ENCODE measurements around the gene LOXL1.
"Not testable (repeated sequence)": the region's sequence is repeated elsewhere in the genome, so short reads cannot be mapped to it uniquely, and the experiment has no call there.

Gene LOXL1

GRCh38 chr15:73975440-73976125 lies 49.3 kb downstream of the LOXL1 start:
- Mint-ChIP-seq H3K4me1 (ENCODE audit: low read depth) (peaks cover 29% of the 10 kb centered on the region), H3K27me3 (ENCODE audit: low read depth) (peaks cover 14% of the 10 kb centered on the region)
- H3K9me3 Mint-ChIP-seq; H3K27ac Mint-ChIP-seq; H3K36me3 Mint-ChIP-seq (ENCODE audit: low read depth); H3K4me3 Mint-ChIP-seq: not testable (repeated sequence)

DNA sequence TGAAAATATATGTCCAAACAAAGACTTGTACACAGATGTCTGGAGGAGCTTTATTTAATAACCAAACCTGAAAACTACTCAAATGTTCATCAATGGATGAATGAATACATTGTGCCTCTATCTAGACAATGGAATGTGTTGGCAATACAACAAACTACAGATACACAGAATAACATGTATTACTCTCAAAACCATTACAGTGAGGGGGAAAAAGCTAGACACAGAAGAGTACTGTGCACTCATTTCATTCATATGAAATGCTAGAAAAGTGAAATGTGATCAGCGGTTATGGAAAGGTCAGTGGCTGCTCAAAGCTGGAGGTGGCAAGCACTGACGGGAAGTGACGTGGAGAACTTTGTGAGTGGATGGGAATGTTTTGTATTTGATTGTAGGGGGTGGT lies 52.6 kb downstream of the LOXL1 start:
- Mint-ChIP-seq H3K4me1 (ENCODE audit: low read depth) (peaks cover 44% of the 10 kb centered on the region), H3K27ac (no peak overlapping the region), H3K4me3 (no peak overlapping the region)

GRCh38 chr15:73979636-73980035 lies 53.4 kb downstream of the LOXL1 start:
- no peak overlapping the region for H3K27ac Mint-ChIP-seq
- H3K9me3 Mint-ChIP-seq, result no peaks in the 10 kb centered on the region
- H3K36me3 Mint-ChIP-seq (ENCODE audit: low read depth), result peaks cover 6% of the 10 kb centered on the region
- no peak overlapping the region for H3K4me3 Mint-ChIP-seq
- peaks cover 14% of the 10 kb centered on the region for H3K27me3 Mint-ChIP-seq (ENCODE audit: low read depth)
- H3K4me1 Mint-ChIP-seq (ENCODE audit: low read depth), result peaks cover 45% of the 10 kb centered on the region

More for the DNA sequence above, 52.6 kb downstream of the LOXL1 start:
- H3K36me3 Mint-ChIP-seq (ENCODE audit: low read depth), result peaks cover 3% of the 10 kb centered on the region
- no peaks in the 10 kb centered on the region for H3K9me3 Mint-ChIP-seq
- H3K27me3 Mint-ChIP-seq (ENCODE audit: low read depth), result peaks cover 14% of the 10 kb centered on the region

GRCh38 chr15:73981761-73982221 lies 55.5 kb downstream of the LOXL1 start:
- Mint-ChIP-seq H3K4me3 (peak overlapping the region; percentile 66), H3K36me3 (ENCODE audit: low read depth) (peaks cover 8% of the 10 kb centered on the region), H3K4me1 (ENCODE audit: low read depth) (peaks cover 41% of the 10 kb centered on the region), H3K9me3 (no peaks in the 10 kb centered on the region), H3K27me3 (ENCODE audit: low read depth) (no peaks in the 10 kb centered on the region), H3K27ac (peak overlapping the region; percentile 89)

- H3K36me3 Mint-ChIP-seq (ENCODE audit: low read depth), result peaks cover 12% of the 10 kb centered on the region
- peak overlapping the region; percentile 66 for H3K4me3 Mint-ChIP-seq
- peaks cover 47% of the 10 kb centered on the region for H3K4me1 Mint-ChIP-seq (ENCODE audit: low read depth)
- H3K27ac Mint-ChIP-seq, result peak overlapping the region; percentile 89
- H3K9me3 Mint-ChIP-seq, result no peaks in the 10 kb centered on the region
- no peaks in the 10 kb centered on the region for H3K27me3 Mint-ChIP-seq (ENCODE audit: low read depth)
These were observed 56.1 kb downstream of the LOXL1 start for GRCh38 chr15:73982222-73982962.

GRCh38 chr15:73983211-73983727 lies 57.0 kb downstream of the LOXL1 start:
- Mint-ChIP-seq H3K27ac (peak overlapping the region; percentile 89), H3K36me3 (ENCODE audit: low read depth) (peaks cover 12% of the 10 kb centered on the region), H3K27me3 (ENCODE audit: low read depth) (no peaks in the 10 kb centered on the region), H3K4me3 (no peak overlapping the region), H3K9me3 (no peaks in the 10 kb centered on the region), H3K4me1 (ENCODE audit: low read depth) (peaks cover 53% of the 10 kb centered on the region)

DNA sequence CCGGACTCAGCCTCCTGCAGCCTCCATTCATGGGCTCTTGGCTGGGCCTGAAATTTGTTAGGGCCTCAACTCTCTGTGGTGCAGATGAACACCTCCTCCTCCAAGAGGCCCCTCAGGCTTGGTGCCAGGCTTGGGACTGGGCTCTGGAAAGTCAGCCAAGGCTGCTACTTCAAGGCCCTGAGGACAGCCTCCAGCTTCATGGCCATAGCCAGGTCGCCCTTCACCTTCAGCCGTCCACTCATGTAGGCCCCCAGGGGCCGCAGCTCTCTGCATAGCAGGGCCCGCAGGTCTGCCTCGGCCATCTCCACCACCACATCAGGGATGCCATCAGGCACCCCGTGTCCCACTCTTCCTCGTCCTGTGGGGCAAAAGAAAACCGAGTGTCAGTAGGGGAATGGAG lies 57.5 kb downstream of the LOXL1 start:
- no peak overlapping the region for H3K4me3 Mint-ChIP-seq
- peaks cover 53% of the 10 kb centered on the region for H3K4me1 Mint-ChIP-seq (ENCODE audit: low read depth)
- no peaks in the 10 kb centered on the region for H3K27me3 Mint-ChIP-seq (ENCODE audit: low read depth)
- H3K9me3 Mint-ChIP-seq, result no peaks in the 10 kb centered on the region
- H3K27ac Mint-ChIP-seq, result peak overlapping the region; percentile 53
- H3K36me3 Mint-ChIP-seq (ENCODE audit: low read depth), result peaks cover 12% of the 10 kb centered on the region

DNA sequence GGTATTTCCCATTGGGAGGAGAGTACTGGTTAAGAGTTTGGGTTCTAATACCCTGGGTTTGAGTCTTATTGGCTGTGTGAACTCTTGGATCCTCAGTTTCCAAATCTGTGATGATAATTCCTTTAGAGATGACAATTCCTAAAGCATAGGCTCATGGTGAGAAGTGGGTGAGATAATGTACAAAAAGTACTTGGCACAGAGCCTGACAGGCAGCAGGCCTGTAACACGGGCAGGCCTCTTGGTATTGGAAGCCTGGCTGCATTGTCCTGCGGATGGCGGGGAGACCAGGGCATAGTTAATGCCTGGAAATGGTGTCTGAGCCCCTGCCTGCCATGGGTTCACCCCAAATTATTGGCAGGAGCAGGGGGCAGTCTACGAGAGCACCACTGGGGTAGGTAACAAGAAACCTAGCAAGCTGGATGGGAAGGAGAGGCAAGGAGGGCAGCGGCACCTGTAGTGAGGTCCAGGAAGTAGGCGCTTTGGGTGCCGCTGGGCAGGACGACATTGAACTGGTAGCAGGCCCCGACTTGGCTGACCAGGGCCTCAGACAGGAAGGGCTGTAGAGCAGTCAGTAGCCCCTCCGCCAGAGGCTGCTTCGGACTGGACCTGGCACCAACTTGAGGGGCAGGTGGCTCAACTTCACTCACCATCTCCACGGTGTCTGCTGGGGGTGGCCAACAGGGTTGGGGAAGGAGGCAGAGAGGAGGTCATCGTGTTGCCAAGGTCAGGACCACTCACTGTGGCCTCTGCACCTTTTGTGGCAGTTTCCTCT lies 58.1 kb downstream of the LOXL1 start:
- Mint-ChIP-seq H3K4me3 (no peak overlapping the region), H3K27me3 (ENCODE audit: low read depth) (no peaks in the 10 kb centered on the region), H3K4me1 (ENCODE audit: low read depth) (peaks cover 56% of the 10 kb centered on the region), H3K36me3 (ENCODE audit: low read depth) (peaks cover 12% of the 10 kb centered on the region), H3K27ac (peak overlapping the region; percentile 53), H3K9me3 (no peaks in the 10 kb centered on the region)

- Mint-ChIP-seq H3K4me3 (no peak overlapping the region), H3K9me3 (no peaks in the 10 kb centered on the region), H3K27ac (peak overlapping the region; percentile 53), H3K36me3 (ENCODE audit: low read depth) (peaks cover 12% of the 10 kb centered on the region), H3K27me3 (ENCODE audit: low read depth) (no peaks in the 10 kb centered on the region), H3K4me1 (ENCODE audit: low read depth) (peaks cover 58% of the 10 kb centered on the region)
These were observed 59.0 kb downstream of the LOXL1 start for GRCh38 chr15:73985101-73985873.

DNA sequence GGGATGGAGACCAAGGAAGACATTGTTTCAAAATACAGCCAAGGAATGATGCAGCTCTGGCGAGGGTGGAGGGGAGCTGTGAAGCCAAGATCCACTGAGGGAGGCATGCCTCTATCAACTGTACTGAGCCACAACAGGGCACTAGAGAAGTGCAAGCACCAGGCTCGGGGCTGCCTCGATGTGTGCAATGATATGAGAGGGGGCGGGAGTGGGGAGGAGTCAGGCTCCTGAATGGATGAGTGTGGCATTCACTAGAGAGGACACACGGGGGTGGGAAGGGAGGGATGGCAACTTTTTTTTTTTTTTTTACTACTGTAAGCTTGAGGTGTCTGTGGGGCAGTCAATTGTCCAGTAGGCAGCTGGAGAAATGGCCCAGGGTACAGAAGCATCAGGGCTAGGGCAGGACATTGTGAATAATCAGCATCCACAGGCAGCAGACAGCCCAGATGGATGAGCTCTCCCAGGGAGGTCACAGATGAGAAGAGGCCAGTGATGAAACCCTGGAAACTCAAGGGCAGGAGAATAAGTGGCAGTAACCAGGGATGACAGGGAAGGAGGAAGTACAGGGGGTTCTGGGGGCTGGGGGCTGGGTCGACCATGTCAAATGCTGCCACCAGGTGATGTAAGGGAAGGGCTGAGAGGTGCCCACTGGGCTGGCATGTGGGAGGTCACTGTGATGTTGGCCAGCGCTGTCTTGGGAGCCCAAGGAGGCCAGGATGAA lies 60.0 kb downstream of the LOXL1 start:
- peaks cover 12% of the 10 kb centered on the region for H3K36me3 Mint-ChIP-seq (ENCODE audit: low read depth)
- peak overlapping the region; percentile 44 for H3K27ac Mint-ChIP-seq
- H3K4me1 Mint-ChIP-seq (ENCODE audit: low read depth), result peaks cover 54% of the 10 kb centered on the region
- H3K4me3 Mint-ChIP-seq, result no peak overlapping the region
- H3K27me3 Mint-ChIP-seq (ENCODE audit: low read depth), result no peaks in the 10 kb centered on the region
- H3K9me3 Mint-ChIP-seq, result no peaks in the 10 kb centered on the region

DNA sequence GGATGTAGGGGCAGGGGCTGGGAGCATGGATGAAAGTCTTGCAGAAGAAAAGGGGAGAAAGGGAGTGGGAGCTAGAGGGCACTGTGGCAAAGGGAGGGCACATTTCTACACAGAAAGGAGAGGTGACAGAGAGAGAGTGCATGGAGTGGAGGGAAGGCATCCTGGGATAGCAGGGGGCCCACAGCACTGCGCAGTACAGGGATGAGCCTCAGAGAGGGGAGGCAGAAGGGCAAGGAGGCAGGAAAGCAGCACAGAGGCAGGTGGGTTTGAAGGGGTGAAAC lies 60.5 kb downstream of the LOXL1 start:
- Mint-ChIP-seq H3K9me3 (no peaks in the 10 kb centered on the region), H3K27ac (peak overlapping the region; percentile 44), H3K36me3 (ENCODE audit: low read depth) (peaks cover 12% of the 10 kb centered on the region), H3K27me3 (ENCODE audit: low read depth) (no peaks in the 10 kb centered on the region), H3K4me1 (ENCODE audit: low read depth) (peaks cover 52% of the 10 kb centered on the region), H3K4me3 (no peak overlapping the region)

DNA sequence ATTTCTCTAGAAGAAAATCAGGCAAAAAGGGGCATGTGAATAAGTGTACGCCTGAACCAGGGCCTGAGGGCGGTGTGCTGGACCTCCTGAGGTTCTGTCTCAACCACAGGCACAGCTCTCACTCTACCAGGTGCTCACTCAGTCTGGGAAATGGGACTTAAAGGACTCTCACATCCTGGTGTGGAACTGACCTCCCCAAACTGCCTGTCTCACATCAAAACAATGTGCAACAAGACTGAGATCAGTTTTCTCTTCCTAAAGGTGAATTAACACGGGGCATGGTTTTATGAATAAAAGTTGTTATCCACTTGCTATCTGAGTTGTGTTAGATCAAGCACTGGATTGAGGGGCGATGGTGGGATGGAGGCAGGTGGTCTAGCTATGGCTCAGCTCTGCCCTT lies 61.0 kb downstream of the LOXL1 start:
- Mint-ChIP-seq H3K27ac (peak overlapping the region; percentile 44), H3K9me3 (no peaks in the 10 kb centered on the region), H3K27me3 (ENCODE audit: low read depth) (no peaks in the 10 kb centered on the region), H3K4me1 (ENCODE audit: low read depth) (peaks cover 47% of the 10 kb centered on the region), H3K36me3 (ENCODE audit: low read depth) (peaks cover 12% of the 10 kb centered on the region), H3K4me3 (no peak overlapping the region)

GRCh38 chr15:73987681-73988444 lies 61.6 kb downstream of the LOXL1 start:
- H3K27me3 Mint-ChIP-seq (ENCODE audit: low read depth), result no peaks in the 10 kb centered on the region
- H3K27ac Mint-ChIP-seq, result peak overlapping the region; percentile 44
- no peaks in the 10 kb centered on the region for H3K9me3 Mint-ChIP-seq
- H3K36me3 Mint-ChIP-seq (ENCODE audit: low read depth), result peaks cover 12% of the 10 kb centered on the region
- no peak overlapping the region for H3K4me3 Mint-ChIP-seq
- H3K4me1 Mint-ChIP-seq (ENCODE audit: low read depth), result peaks cover 48% of the 10 kb centered on the region
